Activated T-cell treated with anti-CD3 and anti-CD28 coated beads, Interleukin-2, amount 50 U/mL, for 4 hours (primary cell): ENCODE results near the gene RAET1L. TPM values are rescaled to one million over a fixed set of nuclear protein-coding genes. Genes with fewer than 3 reads are reported as not detected.
A peak's percentile ranks its signal among the peaks of the same experiment; 100 is the strongest.
"Not testable (repeated sequence)": the region's sequence is repeated elsewhere in the genome, so short reads cannot be mapped to it uniquely, and the experiment has no call there.

Experiments used
- ATAC-seq, 2 donors: fragments of 200-7000 bp; cut with Tn5 transposase; one replicate each; pipeline ENCODE4 v1.10.0; 2021
- DNase-seq: peaks from one replicate; pipeline ENCODE4 v3.0.0-alpha.2; 2020
- H3K27me3 Mint-ChIP-seq: one replicate; pipeline ENCODE4 v1.8.0; 2021; ENCODE audit warnings: low read depth, mixed read lengths
- H3K36me3 Mint-ChIP-seq: one replicate; pipeline ENCODE4 v1.8.0; 2022; ENCODE audit warnings: mixed read lengths; ENCODE audit not compliant: insufficient read depth
- H3K4me1 Mint-ChIP-seq: one replicate; pipeline ENCODE4 v1.8.0; 2021; ENCODE audit warnings: low read depth, mixed read lengths
- H3K4me3 Mint-ChIP-seq: one replicate; pipeline ENCODE4 v1.8.0; 2021; ENCODE audit warnings: mild to moderate bottlenecking, moderate library complexity, mixed read lengths
- H3K9me3 Mint-ChIP-seq: one replicate; pipeline ENCODE4 v1.8.0; 2021; ENCODE audit warnings: mixed read lengths
- total RNA-seq, 3 donors: library from RNA; stranded (reverse); gene quantifications; one replicate each; pipeline ENCODE4 v1.2.1, GENCODE V29; 2021

Gene RAET1L, protein sequence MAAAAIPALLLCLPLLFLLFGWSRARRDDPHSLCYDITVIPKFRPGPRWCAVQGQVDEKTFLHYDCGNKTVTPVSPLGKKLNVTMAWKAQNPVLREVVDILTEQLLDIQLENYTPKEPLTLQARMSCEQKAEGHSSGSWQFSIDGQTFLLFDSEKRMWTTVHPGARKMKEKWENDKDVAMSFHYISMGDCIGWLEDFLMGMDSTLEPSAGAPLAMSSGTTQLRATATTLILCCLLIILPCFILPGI
- total RNA-seq: not detected

DNA sequence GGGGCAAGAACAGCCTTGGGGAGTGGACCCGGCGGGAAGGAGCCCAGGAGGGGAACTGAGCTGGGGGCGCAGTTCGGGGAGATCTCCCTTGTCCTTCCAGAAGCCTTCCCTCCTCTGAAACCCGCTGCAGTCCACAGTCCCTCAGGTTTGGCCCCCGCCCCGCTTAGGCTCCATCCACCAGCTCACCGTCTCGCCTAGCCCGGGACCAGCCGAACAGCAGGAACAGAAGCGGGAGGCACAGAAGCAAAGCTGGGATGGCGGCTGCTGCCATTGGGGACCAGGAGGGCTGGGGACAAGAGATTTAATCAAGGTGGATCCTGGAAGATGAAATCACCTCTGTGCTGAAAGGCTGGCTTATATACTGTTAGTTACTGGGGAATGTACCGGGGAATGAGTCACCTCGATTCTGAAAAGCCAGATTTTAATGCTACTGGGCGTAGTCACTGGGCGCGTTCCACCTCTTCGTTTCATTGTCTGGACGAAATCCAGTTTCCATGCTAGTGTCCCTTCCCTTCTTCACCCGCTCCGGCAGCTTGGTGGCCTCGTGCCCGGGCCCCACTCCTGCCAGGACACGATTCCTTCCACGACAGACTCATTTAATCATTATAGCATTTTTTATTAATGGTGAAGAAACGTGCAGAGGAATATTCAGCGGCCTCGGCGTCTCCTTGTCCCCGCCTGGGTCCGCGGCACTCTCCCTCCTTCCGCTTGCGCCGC lies at the start of gene RAET1L:
RAET1L (minus strand) TSS at position 332 of the 717 bp plus-strand sequence; CDS start at position 271, 61 bp downstream.
- H3K9me3 Mint-ChIP-seq: no peaks in the 10 kb centered on the region
- H3K27me3 Mint-ChIP-seq: peaks cover 53% of the 10 kb centered on the region
- H3K4me3 Mint-ChIP-seq: no peak within 1 kb of the TSS
- peaks cover 6% of the 10 kb centered on the region for H3K4me1 Mint-ChIP-seq
- DNase-seq (no peak), ATAC-seq (peak; percentile 93 to 96)
- H3K36me3 Mint-ChIP-seq: no peaks in the 10 kb centered on the region

DNA sequence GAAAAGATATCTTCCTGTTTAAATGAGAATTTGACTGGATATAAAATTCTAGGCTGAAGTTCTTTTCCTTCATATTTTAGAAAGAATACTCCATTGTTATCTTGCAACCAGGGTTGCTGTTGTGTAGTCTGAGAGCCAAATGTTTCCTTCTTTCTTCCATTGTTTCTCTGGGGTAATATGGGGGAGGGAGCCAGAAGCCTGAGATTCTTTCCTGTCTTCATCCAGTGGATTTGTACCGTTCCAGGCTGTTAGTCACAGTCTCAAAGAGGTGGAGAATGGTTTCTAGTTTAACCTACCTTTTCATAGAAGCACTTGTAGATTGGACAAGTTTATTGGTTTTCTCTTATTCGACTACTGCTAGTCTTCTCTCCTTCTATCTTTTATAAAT lies 49.7 kb upstream of the RAET1L start:
- no peak overlapping the region for H3K4me3 Mint-ChIP-seq
- no peaks in the 10 kb centered on the region for H3K9me3 Mint-ChIP-seq
- H3K36me3 Mint-ChIP-seq: no peaks in the 10 kb centered on the region
- peaks cover 27% of the 10 kb centered on the region for H3K27me3 Mint-ChIP-seq
- ATAC-seq (no peak), DNase-seq (no peak)
- H3K4me1 Mint-ChIP-seq: peaks cover 28% of the 10 kb centered on the region

DNA sequence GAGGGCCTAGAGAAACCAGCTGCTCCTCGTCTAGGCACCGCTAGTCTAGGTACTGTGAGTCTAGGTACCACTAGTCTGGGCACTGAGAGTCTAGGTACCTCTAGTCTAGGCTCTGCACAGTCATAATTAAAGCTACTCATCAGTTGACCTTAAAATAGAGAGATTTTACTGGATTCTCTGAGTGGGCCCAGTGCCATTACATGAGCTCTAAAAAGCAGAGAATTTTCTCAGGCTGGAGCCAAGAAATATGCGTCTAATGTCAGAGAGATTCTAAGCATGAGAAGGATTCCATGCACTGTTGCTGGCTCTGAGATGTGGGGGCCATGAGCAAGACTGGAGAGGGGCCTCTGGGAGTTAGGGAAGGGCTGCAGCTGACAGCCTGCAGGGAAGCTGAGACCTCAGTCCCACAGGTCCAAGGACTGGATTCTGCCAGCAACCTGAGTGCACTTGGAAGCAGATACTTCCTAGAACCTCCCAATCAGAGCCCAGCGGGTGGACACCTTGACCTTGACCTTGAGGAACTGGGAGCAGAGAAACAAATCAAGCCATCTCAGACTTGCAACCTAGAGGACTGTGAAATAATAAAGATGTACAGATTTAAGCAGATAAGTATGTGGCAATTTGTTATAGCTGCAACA lies 49.2 kb upstream of the RAET1L start:
- ATAC-seq, DNase-seq, H3K4me3 Mint-ChIP-seq, H3K36me3 Mint-ChIP-seq, H3K9me3 Mint-ChIP-seq: not testable (repeated sequence)
- peaks cover 24% of the 10 kb centered on the region for H3K4me1 Mint-ChIP-seq
- peaks cover 24% of the 10 kb centered on the region for H3K27me3 Mint-ChIP-seq

DNA sequence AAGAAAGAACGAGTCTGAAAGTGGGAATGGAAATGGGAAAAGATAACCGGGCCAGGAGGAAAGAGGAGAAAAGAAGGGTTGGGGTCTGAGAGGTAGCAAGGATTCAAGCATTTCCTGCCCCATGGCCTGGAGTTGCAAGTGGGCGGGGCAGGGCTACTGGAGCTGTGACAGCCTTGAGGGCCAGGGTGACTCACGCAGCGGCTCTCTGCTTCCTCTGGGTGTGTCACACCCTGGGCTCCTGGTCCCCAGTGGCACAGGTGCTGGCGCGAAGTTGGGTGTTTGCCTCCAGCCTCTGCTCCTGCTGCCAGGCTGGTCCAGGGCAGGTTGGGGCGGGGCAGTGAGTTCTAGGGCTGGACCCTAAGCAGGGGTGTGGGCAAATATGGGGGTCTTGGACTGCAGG lies 46.9 kb upstream of the RAET1L start:
- Mint-ChIP-seq H3K4me1 (peaks cover 23% of the 10 kb centered on the region), H3K36me3 (no peaks in the 10 kb centered on the region), H3K4me3 (no peak overlapping the region), H3K27me3 (peaks cover 18% of the 10 kb centered on the region), H3K9me3 (no peaks in the 10 kb centered on the region)
- no peak for ATAC-seq
- DNase-seq: peak; percentile 34

DNA sequence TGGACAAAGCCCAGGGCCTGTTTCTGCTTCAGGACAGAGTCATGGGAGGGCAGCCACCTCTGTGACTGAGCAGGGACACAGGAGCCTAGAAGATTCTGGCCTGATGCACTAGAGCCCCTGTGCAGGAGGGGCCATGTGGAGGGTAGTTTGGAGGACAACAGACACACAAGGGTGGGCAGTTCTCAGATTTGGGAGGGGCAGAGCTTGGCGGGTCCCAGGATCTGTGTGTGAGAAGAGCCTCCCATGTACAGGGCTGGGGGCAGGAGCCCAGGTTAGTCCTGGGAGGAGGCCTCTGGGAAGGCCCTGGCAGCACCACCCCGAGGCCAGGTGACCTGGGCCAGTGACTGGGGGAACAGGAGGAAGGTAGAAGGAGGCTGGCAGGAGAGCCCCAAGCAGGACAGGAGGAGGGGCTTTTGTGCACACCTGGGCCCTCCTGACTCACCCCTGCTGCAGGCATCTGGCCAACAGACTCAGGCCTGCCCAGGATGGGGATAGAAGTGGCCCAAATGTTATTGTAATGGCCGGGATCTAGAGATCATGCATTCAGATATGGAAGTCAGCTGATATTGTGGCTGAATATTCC lies 45.0 kb upstream of the RAET1L start:
- H3K36me3 Mint-ChIP-seq: peaks cover 3% of the 10 kb centered on the region
- H3K27me3 Mint-ChIP-seq: peaks cover 15% of the 10 kb centered on the region
- H3K4me1 Mint-ChIP-seq: peaks cover 16% of the 10 kb centered on the region
- H3K9me3 Mint-ChIP-seq: no peaks in the 10 kb centered on the region
- no peak overlapping the region for H3K4me3 Mint-ChIP-seq
- DNase-seq (no peak), ATAC-seq (no peak)

DNA sequence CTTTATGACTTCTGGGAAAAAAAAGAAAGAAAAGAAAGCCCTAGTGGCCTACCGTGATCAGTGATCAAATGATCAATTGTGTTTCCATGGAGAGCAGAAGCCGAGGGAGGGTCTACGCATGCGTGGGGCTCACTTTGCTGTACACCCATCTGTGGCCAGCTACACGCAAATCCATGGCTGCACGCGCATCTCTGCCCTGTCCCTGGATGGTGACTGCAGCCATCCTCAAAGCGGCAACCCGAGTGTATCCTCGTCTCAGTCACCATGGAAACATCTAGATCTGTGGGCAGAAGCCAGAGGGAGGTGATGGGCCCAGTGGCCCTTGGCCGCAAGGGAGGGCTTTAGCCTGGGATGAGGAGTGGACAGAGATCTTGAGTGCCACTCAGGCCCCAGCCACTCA lies 44.4 kb upstream of the RAET1L start:
- Mint-ChIP-seq H3K27me3 (peaks cover 15% of the 10 kb centered on the region), H3K9me3 (no peaks in the 10 kb centered on the region), H3K4me3 (peak overlapping the region; percentile 4), H3K36me3 (peaks cover 3% of the 10 kb centered on the region), H3K4me1 (peaks cover 16% of the 10 kb centered on the region)
- DNase-seq (no peak), ATAC-seq (no peak)

DNA sequence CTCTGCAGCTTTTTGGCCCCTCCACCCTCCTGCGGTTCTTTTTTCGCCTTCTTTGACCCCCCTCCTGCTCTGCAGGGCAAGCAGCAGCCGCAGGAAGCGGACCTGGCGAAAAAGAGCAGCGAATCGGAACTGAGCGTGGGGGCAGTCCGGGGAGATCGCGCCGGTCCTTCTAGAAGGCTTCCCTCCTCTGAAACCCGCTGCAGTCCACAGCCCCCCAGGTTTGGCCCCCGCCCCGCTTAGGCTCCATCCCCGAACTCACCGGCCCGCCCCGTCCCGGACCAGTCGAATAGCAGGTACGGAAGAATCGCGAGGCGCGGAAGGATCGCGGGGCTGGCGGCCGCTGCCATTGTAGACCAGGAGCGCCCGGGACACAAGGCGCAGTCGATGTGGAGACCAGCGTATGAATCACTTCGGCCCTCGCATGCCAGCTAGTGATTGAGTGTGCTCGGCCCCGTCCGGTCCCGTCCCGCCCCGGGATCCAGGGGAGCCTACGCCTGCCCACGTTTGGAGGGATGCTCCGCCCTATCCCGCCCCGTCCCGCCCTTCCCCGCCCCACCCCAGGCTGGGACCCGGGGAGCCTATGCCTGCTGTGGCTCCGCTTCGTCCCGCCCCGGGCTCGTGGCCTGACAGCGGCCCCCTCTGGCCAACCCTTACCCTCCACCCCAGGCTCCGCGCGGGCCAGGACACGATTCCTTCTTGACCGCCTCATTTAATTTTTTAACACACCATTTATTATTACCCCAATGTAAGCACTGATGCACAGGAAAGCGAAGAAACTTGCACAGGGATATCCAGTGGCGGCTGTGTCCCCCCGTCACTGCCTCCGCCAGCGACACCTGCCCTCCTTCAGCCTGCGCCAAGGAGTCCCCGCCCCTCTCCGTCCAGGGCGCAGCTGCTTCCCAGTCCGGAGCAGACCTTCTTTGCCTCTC lies 43.7 kb upstream of the RAET1L start, which contains the start of gene ULBP3:
ULBP3 (minus strand) TSS at position 402 of the 929 bp plus-strand sequence; CDS start at position 347, 55 bp downstream.
- Mint-ChIP-seq H3K27me3 (peaks cover 13% of the 10 kb centered on the region), H3K4me1 (peaks cover 16% of the 10 kb centered on the region), H3K36me3 (peaks cover 6% of the 10 kb centered on the region), H3K4me3 (peak within 1 kb of the TSS; percentile 82), H3K9me3 (no peaks in the 10 kb centered on the region)
- DNase-seq (peak; percentile 56), ATAC-seq (peak; percentile 88 to 93)

DNA sequence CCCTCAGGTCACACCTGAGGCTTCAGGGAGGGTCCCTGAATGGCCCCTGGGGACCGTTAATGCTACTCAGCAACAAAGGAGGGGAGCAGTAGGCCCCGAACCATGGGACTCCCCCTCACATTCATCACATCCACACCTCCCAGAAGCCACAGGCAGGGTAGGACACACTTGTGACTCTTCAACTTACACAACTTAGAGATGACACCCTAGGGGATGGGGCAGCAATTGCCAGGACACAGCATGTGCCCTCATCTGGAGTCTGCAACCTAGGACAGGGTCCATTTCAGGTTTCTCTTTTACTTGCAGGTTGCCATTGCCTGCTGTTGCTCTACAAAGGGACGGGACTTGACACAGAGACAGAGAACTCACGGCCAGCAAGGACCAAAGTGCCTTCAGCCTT lies 42.8 kb upstream of the RAET1L start:
- Mint-ChIP-seq H3K9me3 (no peaks in the 10 kb centered on the region), H3K36me3 (peaks cover 6% of the 10 kb centered on the region), H3K4me1 (peaks cover 16% of the 10 kb centered on the region), H3K4me3 (peak overlapping the region; percentile 82), H3K27me3 (peaks cover 8% of the 10 kb centered on the region)
- ATAC-seq (no peak), DNase-seq (no peak)

DNA sequence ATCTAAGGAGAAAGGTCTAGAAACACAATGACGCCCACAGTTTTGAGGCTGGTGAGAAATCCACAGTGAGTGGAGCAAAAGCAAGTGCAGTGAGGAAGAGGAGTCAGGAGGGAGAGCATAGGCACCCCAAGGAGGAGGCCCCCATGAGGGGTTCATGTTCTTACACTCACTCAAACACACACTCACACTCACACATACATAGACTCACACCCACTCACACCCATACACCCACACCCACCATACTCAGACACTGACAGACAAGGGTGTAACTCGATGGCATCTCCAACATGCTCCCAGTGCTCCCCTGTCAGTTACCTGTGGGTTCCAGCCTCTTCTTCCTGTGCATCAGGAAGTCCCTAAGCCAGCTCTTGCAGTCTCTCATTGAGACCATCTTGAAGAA lies 39.8 kb upstream of the RAET1L start:
- Mint-ChIP-seq H3K4me1 (peaks cover 9% of the 10 kb centered on the region), H3K9me3 (no peaks in the 10 kb centered on the region), H3K4me3 (no peak overlapping the region), H3K36me3 (peaks cover 7% of the 10 kb centered on the region), H3K27me3 (peaks cover 2% of the 10 kb centered on the region)
- ATAC-seq (no peak), DNase-seq (no peak)

DNA sequence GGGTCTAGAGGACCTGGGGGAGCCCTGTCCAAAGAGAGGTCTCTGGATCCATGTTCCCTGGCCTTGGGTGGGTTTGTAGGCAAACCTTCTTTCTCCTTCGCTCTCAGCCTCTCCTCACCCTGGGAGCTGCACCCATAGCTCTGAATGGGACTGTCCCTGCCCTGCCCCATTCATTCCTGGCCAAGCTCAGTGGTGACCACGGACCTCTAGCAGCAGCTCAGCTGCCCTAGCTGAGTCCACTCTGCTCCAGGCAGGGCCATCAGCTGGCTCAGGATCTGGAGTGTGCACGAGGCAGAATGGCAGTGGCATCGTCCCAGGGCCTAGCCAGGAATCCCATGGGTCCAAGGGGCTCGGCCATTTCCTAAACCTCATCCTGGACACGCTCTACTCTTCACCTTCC lies 38.3 kb upstream of the RAET1L start:
- H3K4me3 Mint-ChIP-seq: no peak overlapping the region
- H3K27me3 Mint-ChIP-seq: peaks cover 12% of the 10 kb centered on the region
- ATAC-seq (no peak), DNase-seq (no peak)
- H3K4me1 Mint-ChIP-seq: peaks cover 11% of the 10 kb centered on the region
- H3K9me3 Mint-ChIP-seq: no peaks in the 10 kb centered on the region
- H3K36me3 Mint-ChIP-seq: peaks cover 7% of the 10 kb centered on the region

DNA sequence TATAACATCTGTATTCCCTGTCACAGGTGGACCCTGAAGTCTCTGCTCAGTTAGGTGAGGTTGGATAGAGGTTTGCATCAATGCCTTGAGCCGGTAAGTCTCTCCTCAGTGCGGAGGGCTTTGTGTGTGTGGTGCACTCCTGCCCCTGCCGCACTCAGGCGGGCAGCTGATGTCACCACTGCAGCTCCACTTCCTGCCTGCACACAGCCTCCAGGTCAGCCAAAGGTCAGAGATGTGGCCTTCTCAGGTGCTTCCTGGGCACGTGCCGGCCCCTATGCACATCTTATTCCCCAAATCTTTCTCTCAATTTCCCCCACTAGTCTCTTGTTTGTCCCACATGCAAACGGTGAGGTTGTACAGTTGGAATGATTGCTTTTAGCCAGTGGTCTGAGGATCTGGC lies 34.6 kb upstream of the RAET1L start:
- H3K36me3 Mint-ChIP-seq, H3K9me3 Mint-ChIP-seq, H3K4me1 Mint-ChIP-seq, DNase-seq, H3K4me3 Mint-ChIP-seq: not testable (repeated sequence)
- H3K27me3 Mint-ChIP-seq: peaks cover 30% of the 10 kb centered on the region
- peak; percentile 57 to 65 for ATAC-seq

DNA sequence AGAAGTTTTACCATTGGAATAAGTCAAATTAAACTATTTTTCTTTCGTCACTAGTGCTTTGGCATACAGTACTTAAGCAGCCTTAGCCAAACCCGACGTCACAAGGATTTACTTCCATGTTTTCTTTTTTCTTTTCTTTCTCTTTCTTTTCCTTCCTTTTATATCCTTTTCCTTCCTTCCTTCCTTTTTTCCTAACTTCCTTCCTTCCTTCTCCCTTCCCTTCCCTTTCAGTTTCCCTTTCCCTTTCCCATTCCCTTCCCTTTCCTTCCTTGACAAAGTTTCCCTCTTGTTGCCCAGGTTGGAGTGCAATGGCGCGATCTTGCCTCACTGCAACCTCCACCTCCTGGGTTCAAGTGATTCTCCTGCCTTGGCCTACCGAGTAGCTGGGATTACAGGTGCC lies 33.7 kb upstream of the RAET1L start:
- H3K36me3 Mint-ChIP-seq: peaks cover 1% of the 10 kb centered on the region
- no peaks in the 10 kb centered on the region for H3K9me3 Mint-ChIP-seq
- H3K4me3 Mint-ChIP-seq: no peak overlapping the region
- peaks cover 8% of the 10 kb centered on the region for H3K4me1 Mint-ChIP-seq
- ATAC-seq: no peak
- no peak for DNase-seq
- H3K27me3 Mint-ChIP-seq: peaks cover 39% of the 10 kb centered on the region

DNA sequence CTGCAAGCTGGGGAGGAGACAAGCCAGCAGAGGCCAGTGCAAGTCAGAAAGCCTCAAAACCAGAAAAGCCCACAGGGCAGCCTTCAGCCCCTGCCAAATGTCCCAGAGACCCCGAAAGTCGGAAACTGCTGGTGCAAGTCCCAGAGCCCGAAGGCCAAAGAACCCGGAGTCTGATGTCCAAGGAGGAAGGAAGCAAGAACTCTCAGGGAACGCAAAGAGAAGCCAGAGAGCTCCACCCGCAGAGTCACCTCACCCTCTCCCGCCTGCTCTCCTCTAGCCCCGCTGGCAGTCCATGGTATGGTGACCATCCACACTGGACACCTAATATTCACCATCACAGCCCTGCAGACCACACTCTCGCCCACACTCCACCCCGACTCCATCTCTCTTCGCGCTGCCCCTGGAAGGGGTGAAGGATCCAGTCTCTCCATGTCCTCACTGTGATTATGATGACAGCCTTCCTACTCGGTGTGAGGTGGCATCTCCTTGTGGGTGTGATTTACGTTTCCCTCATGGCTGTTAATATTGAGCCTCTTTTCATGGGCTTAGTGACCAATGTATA lies 33.0 kb upstream of the RAET1L start:
- Mint-ChIP-seq H3K9me3 (no peaks in the 10 kb centered on the region), H3K4me1 (peaks cover 8% of the 10 kb centered on the region), H3K36me3 (peaks cover 1% of the 10 kb centered on the region), H3K4me3 (no peak overlapping the region), H3K27me3 (peaks cover 44% of the 10 kb centered on the region)
- DNase-seq: no peak
- ATAC-seq: no peak
